Testis (tissue), 2 donors: Measurements from ENCODE around the gene HOMER2.

Source experiments
- CTCF ChIP-seq, 3 experiments: fragments of 450-650 bp in 2 of 3; fragments of 200-600 bp in 1 of 3; sonication (generic) in 1 of 3; IDR thresholded peaks; one replicate each; pipeline ENCODE4 v1.5.1; 2016 to 2019; ENCODE audit warnings: antibody characterized with exemption in 3 of 3, mild to moderate bottlenecking in 2 of 3, moderate library complexity in 1 of 3
- POLR2A ChIP-seq: fragments of 450-650 bp; IDR thresholded peaks from one replicate; pipeline ENCODE4 v1.6.1; 2017; ENCODE audit warnings: antibody characterized with exemption, mild to moderate bottlenecking, moderate library complexity

DNA sequence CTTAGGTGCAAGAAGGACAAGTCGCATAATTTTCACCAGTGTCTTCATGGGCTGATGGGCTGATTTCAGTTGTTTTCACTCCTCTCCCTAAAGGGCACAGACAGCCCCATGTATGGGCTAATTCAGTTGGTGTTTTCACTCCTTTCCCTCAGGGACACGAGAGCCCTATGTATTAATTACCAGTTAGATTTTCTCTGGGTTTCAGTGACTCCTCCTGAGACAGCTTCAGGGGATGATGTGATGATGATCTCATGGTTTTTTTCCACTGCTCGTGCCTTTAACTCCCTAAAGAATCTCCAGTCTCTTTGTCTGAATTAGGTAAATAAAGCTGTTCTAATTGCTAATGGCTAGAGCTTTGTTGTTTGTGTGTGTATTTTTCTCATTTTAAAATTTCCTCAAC is 43.4 kb upstream of the HOMER2 start:
- TF ChIP-seq CTCF (IDR thresholded peaks at IDR 0.05) (no peak), POLR2A (no peak)
